Testis (tissue), 2 donors: Measurements from ENCODE around the gene NFATC1.

ENCODE experiments used
- CTCF ChIP-seq, 3 experiments: fragments of 450-650 bp in 2 of 3; fragments of 200-600 bp in 1 of 3; sonication (generic) in 1 of 3; IDR thresholded peaks; one replicate each; pipeline ENCODE4 v1.5.1; 2016 to 2019; ENCODE audit warnings: antibody characterized with exemption in 3 of 3, mild to moderate bottlenecking in 2 of 3, moderate library complexity in 1 of 3
- POLR2A ChIP-seq: fragments of 450-650 bp; IDR thresholded peaks from one replicate; pipeline ENCODE4 v1.6.1; 2017; ENCODE audit warnings: antibody characterized with exemption, mild to moderate bottlenecking, moderate library complexity

GRCh38 chr18:79450289-79451080 is 54.8 kb downstream of the NFATC1 start:
- no peak for TF ChIP-seq CTCF (IDR thresholded peaks at IDR 0.05)
- no peak for TF ChIP-seq POLR2A
